Activated effector memory CD4-positive, alpha-beta T cell treated with Interleukin-2 at 50 U/mL for 16 hours (primary cell): ENCODE results near the gene TMEM126B.

Source experiments
- DNase-seq: peaks from one replicate; pipeline ENCODE4 v3.0.0-alpha.2; 2020

Gene TMEM126B

DNA sequence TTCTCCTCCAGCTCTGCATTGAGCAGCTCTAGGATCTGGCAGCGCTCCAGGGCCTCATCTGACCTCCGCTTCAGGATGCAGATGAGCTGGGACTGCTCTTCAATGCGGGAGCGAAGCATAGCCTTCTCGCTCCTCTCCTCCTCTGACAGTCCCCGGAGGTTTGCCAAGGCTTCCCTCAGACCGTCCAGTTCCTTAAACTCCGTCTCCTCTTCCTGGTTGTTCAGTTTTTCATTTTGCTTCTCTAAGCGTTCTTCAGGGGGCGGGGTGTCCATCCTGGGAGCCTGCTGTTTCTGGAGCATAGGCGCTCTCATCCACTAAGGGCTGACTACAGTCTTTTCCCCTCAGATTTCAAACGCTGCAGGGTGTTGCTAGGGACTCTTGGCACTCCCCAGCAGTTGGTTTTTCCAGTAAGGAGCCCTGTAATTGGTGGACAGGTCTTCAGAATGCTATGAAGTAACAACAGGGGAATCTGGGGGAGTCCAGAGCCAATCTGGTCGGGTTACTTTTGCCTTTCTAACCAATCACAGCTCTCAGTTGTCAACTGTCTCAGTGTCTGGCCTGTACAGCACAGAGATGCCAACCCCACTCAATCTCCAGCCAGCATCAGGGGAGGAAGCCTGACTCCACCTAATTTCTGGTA, 57.5 kb downstream of the TMEM126B start, which contains the start of gene CCDC89:
Gene CCDC89, minus strand, starts transcription at position 376 of the 640 bp plus-strand sequence. Its CDS starts 65 bp downstream, at position 311.
- DNase-seq, result no peak
